NCI-H526 (cell line): ENCODE results near the gene TAF1B.
"Not testable (repeated sequence)": the region's sequence is repeated elsewhere in the genome, so short reads cannot be mapped to it uniquely, and the experiment has no call there.

Source experiments
- DNase-seq, 2 experiments: peaks; one replicate each; lab custom pipeline; 2025; lab: John Stamatoyannopoulos, UW

The TAF1B gene

GRCh38 chr2:9879455-9880194 lies 36.4 kb downstream of the TAF1B start:
- no peak for DNase-seq

DNA sequence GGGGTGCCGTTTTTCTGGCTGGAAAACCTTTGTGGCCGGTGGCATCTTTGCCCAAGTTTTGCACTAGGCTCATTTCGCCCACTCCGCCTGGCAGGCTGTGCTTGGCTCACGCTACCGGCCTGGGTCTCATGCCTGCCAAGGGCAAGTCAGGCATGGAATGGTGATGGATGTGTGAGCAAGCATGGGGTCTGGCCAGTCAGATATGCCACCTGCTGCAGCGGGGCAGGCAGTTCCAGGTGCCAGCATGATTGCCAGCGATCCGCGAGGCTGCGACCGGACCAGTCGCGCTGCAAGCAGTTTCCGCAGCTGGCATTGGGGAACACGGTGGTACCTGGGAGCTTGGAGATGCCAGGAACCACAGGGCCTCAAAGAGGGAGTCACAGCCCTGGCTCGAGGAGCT lies 40.6 kb downstream of the TAF1B start:
- no peak for DNase-seq

DNA sequence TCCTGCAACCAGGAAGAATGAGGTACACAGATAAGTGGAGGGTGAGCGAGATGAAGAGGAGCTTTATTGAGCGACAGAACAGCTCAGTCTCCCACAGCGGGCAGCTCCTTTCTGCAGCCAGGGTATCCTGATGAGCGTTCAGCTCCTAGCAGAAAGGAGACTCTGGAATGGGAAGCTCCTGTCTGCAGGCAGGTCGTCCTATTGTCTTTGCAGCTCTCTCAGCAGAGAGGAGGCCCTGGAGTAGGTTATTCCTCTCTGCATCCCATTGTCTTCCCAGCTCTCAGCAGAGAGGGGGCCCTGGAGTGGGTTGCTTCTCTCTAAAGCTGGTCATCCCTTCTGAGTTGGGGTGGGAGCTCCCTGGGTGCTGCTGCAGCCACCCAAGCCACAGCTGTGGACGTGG lies 41.2 kb downstream of the TAF1B start:
- DNase-seq: no peak

GRCh38 chr2:9885036-9885684 lies 41.9 kb downstream of the TAF1B start:
- DNase-seq: no peak

- no peak for DNase-seq
These were observed 44.2 kb downstream of the TAF1B start for GRCh38 chr2:9887513-9887912.

- DNase-seq: no peak
These were observed 46.6 kb downstream of the TAF1B start for GRCh38 chr2:9889812-9890261.

DNA sequence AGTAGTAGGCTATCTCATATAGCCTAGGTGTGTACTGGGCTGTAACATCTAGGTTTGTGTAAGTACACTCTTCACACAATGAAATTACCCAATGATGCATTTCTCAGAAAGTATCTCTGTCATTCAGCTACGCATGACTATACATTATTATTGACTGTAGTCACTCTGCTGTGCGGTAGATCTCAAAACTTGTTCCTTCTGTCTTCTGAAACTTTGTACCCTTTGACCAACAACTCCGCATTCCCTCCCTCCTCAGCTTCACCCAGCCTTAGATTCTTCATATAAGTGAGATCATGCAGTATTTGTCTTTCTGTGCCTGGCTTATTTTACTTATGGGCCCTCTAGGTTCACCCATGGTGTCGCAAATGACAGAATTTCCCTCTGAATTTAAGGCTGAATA lies 49.0 kb downstream of the TAF1B start:
- DNase-seq: no peak

GRCh38 chr2:9895669-9896590 lies 52.7 kb downstream of the TAF1B start:
- no peak for DNase-seq

- DNase-seq: no peak
These were observed 54.1 kb downstream of the TAF1B start for GRCh38 chr2:9897331-9897737.

GRCh38 chr2:9897846-9898245 lies 54.6 kb downstream of the TAF1B start:
- no peak for DNase-seq

- no peak for DNase-seq
These were observed 62.1 kb downstream of the TAF1B start for GRCh38 chr2:9905413-9905812.

GRCh38 chr2:9907402-9907801 lies 64.1 kb downstream of the TAF1B start:
- DNase-seq: no peak

GRCh38 chr2:9908639-9909038 lies 65.4 kb downstream of the TAF1B start:
- no peak for DNase-seq

- no peak for DNase-seq
These were observed 65.8 kb downstream of the TAF1B start for GRCh38 chr2:9909106-9909505.

DNA sequence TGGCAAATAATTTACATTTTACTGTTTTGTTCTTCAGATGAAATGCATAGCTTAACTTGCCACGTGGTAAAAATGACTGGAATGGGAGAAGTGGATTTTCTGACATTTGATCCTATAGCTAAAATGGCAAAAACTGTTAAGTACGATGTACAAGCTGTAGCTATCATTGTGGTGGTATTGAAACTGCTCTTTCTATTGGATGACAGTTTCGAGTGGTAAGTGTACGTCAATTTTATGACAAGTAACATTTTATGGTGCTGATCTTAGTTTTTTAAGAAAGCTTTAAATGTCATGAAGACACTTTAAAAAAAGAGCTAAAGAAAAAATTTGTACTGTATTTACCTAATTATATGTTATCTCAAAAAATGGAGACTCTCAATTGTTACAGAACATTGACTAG lies 67.4 kb downstream of the TAF1B start:
- DNase-seq: no peak

DNA sequence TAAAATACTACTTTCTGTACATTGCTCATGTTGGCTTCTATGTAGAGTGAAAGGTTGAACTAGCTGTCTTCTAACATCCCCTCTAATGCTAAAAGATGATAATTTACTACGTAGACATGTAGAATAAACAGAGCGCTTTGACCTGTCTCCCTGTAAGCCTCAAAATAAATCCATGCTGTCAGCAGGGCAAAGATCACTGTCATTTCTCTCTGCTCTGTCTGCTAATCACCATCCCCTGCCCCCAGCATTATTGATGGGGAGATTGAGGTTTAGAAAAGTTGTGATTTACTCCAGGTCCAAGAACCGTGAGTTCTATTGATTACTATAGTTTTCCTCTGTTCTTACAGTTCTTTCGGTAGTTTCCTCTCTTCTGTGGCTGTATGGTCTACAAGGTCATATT lies 69.2 kb downstream of the TAF1B start:
- no peak for DNase-seq

DNA sequence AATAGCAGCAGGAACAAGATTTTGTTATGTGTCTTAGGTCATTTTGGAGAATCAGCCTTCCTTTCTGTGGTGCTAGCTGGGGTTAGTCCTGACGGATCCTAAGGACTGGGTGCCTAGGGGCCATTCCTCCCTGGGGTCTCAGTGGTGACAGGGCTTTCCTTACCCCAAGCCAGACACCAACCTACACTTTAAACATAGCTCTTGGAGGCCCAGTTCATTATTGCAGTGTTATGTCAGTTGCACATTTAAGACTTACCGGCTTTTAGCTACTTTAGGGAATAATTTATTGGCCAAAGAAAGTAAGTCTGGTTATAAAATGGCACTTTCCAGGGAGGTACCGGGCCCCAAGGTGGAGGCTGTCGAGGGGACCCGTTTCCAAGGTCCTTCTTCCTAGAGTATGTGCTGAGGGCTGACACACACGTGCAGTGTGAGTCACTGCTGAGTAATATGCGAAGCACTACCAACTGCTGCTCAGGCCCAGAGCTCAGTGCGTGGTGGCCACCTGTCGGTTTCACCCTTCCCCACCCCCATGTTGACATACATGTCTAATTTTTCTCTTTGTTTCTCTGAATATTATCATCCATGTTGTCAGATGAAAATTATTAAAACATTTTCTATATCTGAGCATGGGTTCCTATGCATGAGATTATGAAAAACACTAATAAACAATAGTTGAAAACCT lies 71.3 kb downstream of the TAF1B start:
- DNase-seq: no peak

GRCh38 chr2:9918275-9918674 lies 75.0 kb downstream of the TAF1B start:
- no peak for DNase-seq

DNA sequence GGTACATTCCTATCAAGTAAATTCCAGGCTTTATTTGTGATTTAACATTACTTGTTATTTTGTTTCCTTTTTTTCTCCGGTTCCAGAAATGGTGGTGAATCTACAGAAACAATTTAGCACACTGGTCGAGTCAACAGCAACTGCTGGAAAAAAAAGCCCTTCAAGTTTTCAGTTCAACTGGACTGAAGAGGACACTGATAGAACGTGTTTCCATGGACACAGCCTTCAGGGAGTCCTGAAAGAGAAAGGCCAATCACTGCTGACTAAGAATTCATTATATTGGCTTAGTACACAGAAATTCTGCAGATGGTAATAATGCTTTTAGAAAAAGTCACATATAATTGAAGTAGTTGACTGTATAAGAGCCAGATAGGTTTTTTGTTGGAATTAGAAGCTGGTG lies 76.2 kb downstream of the TAF1B start:
- no peak for DNase-seq

GRCh38 chr2:9927020-9927419 lies 83.7 kb downstream of the TAF1B start:
- DNase-seq: not testable (repeated sequence)

- no peak for DNase-seq
These were observed 94.0 kb downstream of the TAF1B start for GRCh38 chr2:9937258-9937657.

DNA sequence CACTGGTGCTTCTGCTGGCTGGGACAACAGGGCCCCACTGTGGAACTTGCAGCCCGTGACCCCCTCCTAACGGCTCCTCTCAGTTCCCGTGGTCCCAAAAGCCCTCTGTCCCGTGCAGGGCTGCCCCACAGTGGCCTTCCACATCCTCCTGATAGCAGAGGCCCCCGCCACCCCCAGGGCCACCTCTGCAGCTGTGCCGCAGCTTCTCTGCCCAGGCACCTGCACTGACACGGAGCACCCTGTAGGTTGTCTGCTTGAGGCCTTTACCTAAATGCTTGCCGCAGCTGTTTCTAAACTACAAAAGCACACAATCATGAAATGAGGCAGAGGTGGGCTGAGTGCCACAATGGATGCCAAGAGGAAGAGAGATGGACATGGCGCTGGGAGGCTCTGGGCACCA lies 94.7 kb downstream of the TAF1B start:
- DNase-seq: no peak
